ENCODE data around the gene GAB4. TPM values are rescaled to one million over a fixed set of nuclear protein-coding genes. Genes with fewer than 3 reads are reported as not detected.
A peak's percentile ranks its signal among the peaks of the same experiment; 100 is the strongest.

GAB4 gene
- total and polyA plus RNA-seq, 5 donors from 2014 or later = not detected

DNA sequence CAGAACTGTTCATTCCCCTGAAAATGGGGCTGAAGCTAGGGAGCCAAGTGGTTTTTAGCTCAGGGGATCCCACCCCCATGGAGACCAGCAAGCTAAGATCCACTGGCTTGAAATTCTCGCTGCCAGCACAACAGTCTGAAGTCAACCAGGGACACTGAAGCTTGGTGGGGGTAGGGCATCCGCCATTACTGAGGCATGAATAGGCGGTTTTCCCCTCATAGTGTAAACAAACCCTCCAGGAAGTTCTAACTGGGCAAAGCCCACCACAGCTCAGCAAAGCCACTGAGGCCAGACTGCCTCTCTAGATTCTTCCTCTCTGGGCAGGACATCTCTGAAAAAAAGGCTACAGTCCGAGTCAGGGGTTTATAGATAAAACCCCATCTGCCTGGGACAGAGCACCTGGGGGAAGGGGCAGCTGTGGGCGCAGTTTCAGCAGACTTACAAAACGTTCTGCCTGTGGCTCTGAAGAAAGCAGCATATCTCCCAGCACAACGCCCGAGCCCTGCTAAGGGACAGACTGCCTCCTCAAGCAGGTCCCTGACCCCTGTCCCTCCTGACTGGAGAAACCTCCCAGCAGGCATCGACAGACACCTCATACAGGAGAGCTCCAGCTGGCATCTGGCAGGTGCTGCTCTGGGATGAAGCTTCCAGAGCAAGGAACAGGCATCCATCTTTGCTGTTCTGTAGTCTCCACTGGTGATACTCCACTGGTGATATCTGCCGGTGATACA lies 32.7 kb downstream of the GAB4 start:
- ATAC-seq (ENCODE audit: low read depth in 2 of 2) = no peak
- no peak overlapping the region for H3K4me3 Mint-ChIP-seq
- no peaks in the 10 kb centered on the region for H3K4me1 Mint-ChIP-seq
- no peak overlapping the region for H3K27ac ChIP-seq (ENCODE audit: insufficient read depth, low read length, poor library complexity, severe bottlenecking)
- no peak overlapping the region for H3K4me3 ChIP-seq (ENCODE audit: low read depth, low read length)
- peaks cover 0 to 6% (median 2%) of the 10 kb centered on the region in 7 donors for H3K9me3 Mint-ChIP-seq
- H3K27ac Mint-ChIP-seq = no peak overlapping the region
- H3K36me3 Mint-ChIP-seq = no peaks in the 10 kb centered on the region
- no peak for DNase-seq
- H3K9me3 ChIP-seq (ENCODE audit: control insufficient read depth in 2 of 2, low read length in 2 of 2) = no peaks in the 10 kb centered on the region
- H3K36me3 ChIP-seq (ENCODE audit: control insufficient read depth, insufficient read depth, low read length) = no peaks in the 10 kb centered on the region
- no peaks in the 10 kb centered on the region for H3K27me3 ChIP-seq (ENCODE audit: control insufficient read depth, insufficient read depth, low read length)
- H3K27me3 Mint-ChIP-seq = no peaks in the 10 kb centered on the region
- no peaks in the 10 kb centered on the region for H3K4me1 ChIP-seq (ENCODE audit: control insufficient read depth, insufficient read depth, low read length, poor library complexity, severe bottlenecking)

DNA sequence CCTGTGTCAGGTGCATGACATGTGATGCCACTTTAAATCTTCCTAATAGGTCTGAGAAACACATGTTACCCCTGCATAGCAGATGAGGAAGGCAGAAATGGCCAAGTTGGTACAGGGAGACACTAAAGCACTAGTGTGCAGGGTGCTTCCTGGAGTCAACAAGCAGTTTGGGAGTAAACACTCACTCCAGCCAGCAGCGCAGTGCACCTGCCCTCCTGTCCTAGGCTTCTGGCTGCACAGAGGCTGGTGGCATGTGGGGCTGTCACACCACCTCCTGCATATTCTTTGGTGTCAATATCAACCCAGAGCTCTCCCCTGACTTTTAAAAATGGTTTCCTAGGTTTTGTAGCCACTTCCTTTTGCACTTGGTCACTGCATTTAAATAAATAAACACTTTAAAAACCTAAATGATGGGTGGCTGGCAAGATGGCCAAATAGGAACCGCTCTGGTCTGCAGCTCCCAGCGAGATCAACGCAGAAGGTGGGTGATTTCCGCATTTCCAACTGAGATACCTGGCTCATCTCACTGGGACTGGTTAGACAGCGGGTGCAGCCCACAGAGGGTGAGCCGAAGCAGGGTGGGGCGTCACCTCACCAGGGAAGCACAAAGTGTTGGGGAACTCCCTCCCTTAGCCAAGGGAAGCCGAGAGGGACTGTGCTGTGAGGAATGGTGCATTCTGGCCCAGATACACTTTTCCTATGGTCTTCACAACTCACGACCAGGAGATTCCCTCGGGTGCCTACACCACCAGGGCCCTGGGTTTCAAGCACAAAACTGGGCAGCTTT lies 33.5 kb downstream of the GAB4 start:
- Mint-ChIP-seq H3K36me3 (no peaks in the 10 kb centered on the region), H3K4me3 (no peak overlapping the region), H3K4me1 (no peaks in the 10 kb centered on the region), H3K9me3 (peaks cover 0 to 4% (median 0%) of the 10 kb centered on the region in 7 donors), H3K27me3 (no peaks in the 10 kb centered on the region), H3K27ac (no peak overlapping the region)
- Histone ChIP-seq H3K9me3 (ENCODE audit: control insufficient read depth in 2 of 2, low read length in 2 of 2) (no peaks in the 10 kb centered on the region), H3K27me3 (ENCODE audit: control insufficient read depth, insufficient read depth, low read length) (no peaks in the 10 kb centered on the region), H3K4me1 (ENCODE audit: control insufficient read depth, insufficient read depth, low read length, poor library complexity, severe bottlenecking) (no peaks in the 10 kb centered on the region), H3K4me3 (ENCODE audit: low read depth, low read length) (no peak overlapping the region), H3K27ac (ENCODE audit: insufficient read depth, low read length, poor library complexity, severe bottlenecking) (no peak overlapping the region), H3K36me3 (ENCODE audit: control insufficient read depth, insufficient read depth, low read length) (no peaks in the 10 kb centered on the region)
- DNase-seq = no peak
- no peak for ATAC-seq (ENCODE audit: low read depth in 2 of 2)

DNA sequence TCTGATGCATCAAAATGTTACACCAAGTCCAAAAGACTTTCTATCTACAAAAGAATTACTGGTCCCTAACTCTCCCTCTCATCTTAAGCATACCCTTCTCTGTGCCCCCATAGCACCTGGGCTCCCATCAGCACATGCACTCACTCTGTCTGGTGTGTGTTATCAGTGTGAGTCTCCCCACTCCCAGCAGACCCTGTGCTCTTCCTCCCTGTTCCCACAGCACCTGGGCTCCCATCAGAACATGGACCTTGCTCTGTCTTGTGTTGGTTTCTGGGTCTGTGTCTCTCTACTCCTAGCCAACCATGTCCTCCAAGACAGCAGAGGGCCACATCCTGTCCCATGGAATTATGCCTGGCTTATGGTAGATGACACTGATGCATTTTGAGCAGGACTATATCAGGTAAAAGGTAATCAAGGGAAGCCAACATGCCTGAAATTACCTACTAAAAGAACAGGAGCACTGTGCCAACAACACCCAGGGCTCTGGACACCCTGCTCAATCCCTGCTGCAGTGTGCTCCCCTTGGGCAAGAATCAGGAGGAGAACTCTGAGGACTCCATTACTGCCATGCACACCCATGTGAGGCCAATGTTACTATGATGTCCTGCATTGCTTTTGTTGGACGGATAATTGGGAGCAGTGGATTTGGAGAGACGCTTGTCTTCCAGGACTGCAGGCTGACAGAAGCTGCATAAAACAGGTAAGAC lies 34.3 kb downstream of the GAB4 start:
- H3K4me3 Mint-ChIP-seq = no peak overlapping the region
- DNase-seq (no peak), ATAC-seq (ENCODE audit: low read depth in 2 of 2) (no peak)
- H3K9me3 Mint-ChIP-seq = peaks cover 0 to 2% (median 0%) of the 10 kb centered on the region in 7 donors
- no peak overlapping the region for H3K27ac Mint-ChIP-seq
- Histone ChIP-seq H3K4me3 (ENCODE audit: low read depth, low read length) (no peak overlapping the region), H3K9me3 (ENCODE audit: control insufficient read depth in 2 of 2, low read length in 2 of 2) (no peaks in the 10 kb centered on the region), H3K36me3 (ENCODE audit: control insufficient read depth, insufficient read depth, low read length) (no peaks in the 10 kb centered on the region), H3K4me1 (ENCODE audit: control insufficient read depth, insufficient read depth, low read length, poor library complexity, severe bottlenecking) (no peaks in the 10 kb centered on the region), H3K27me3 (ENCODE audit: control insufficient read depth, insufficient read depth, low read length) (no peaks in the 10 kb centered on the region), H3K27ac (ENCODE audit: insufficient read depth, low read length, poor library complexity, severe bottlenecking) (no peak overlapping the region)
- H3K27me3 Mint-ChIP-seq = no peaks in the 10 kb centered on the region
- H3K36me3 Mint-ChIP-seq = no peaks in the 10 kb centered on the region
- no peaks in the 10 kb centered on the region for H3K4me1 Mint-ChIP-seq

GRCh38 chr22:16972311-16972710 lies 35.7 kb downstream of the GAB4 start:
- Mint-ChIP-seq H3K36me3 (no peaks in the 10 kb centered on the region), H3K9me3 (peaks cover 0 to 1% (median 0%) of the 10 kb centered on the region in 7 donors), H3K4me1 (no peaks in the 10 kb centered on the region), H3K4me3 (no peak overlapping the region), H3K27me3 (no peaks in the 10 kb centered on the region), H3K27ac (no peak overlapping the region)
- Histone ChIP-seq H3K4me1 (ENCODE audit: control insufficient read depth, insufficient read depth, low read length, poor library complexity, severe bottlenecking) (no peaks in the 10 kb centered on the region), H3K36me3 (ENCODE audit: control insufficient read depth, insufficient read depth, low read length) (no peaks in the 10 kb centered on the region), H3K27ac (ENCODE audit: insufficient read depth, low read length, poor library complexity, severe bottlenecking) (no peak overlapping the region), H3K27me3 (ENCODE audit: control insufficient read depth, insufficient read depth, low read length) (no peaks in the 10 kb centered on the region), H3K4me3 (ENCODE audit: low read depth, low read length) (no peak overlapping the region), H3K9me3 (ENCODE audit: control insufficient read depth in 2 of 2, low read length in 2 of 2) (no peaks in the 10 kb centered on the region)
- ATAC-seq (ENCODE audit: low read depth in 2 of 2) (no peak), DNase-seq (no peak)

- Mint-ChIP-seq H3K27ac (no peak overlapping the region), H3K9me3 (peaks cover 0 to 3% (median 0%) of the 10 kb centered on the region in 7 donors), H3K27me3 (no peaks in the 10 kb centered on the region), H3K36me3 (no peaks in the 10 kb centered on the region), H3K4me1 (no peaks in the 10 kb centered on the region), H3K4me3 (no peak overlapping the region)
- ATAC-seq (ENCODE audit: low read depth in 2 of 2) = no peak
- H3K27me3 ChIP-seq (ENCODE audit: control insufficient read depth, insufficient read depth, low read length) = no peaks in the 10 kb centered on the region
- no peaks in the 10 kb centered on the region for H3K9me3 ChIP-seq (ENCODE audit: control insufficient read depth in 2 of 2, low read length in 2 of 2)
- DNase-seq = peak in 1 of 3 donors; percentile 7
- no peak overlapping the region for H3K27ac ChIP-seq (ENCODE audit: insufficient read depth, low read length, poor library complexity, severe bottlenecking)
- H3K4me1 ChIP-seq (ENCODE audit: control insufficient read depth, insufficient read depth, low read length, poor library complexity, severe bottlenecking) = no peaks in the 10 kb centered on the region
- H3K4me3 ChIP-seq (ENCODE audit: low read depth, low read length) = no peak overlapping the region
- no peaks in the 10 kb centered on the region for H3K36me3 ChIP-seq (ENCODE audit: control insufficient read depth, insufficient read depth, low read length)
Measured at GRCh38 chr22:16970446-16970845, 37.6 kb downstream of the GAB4 start.

- Histone ChIP-seq H3K27me3 (ENCODE audit: control insufficient read depth, insufficient read depth, low read length) (no peaks in the 10 kb centered on the region), H3K9me3 (ENCODE audit: control insufficient read depth in 2 of 2, low read length in 2 of 2) (no peaks in the 10 kb centered on the region), H3K27ac (ENCODE audit: insufficient read depth, low read length, poor library complexity, severe bottlenecking) (no peak overlapping the region), H3K36me3 (ENCODE audit: control insufficient read depth, insufficient read depth, low read length) (no peaks in the 10 kb centered on the region), H3K4me1 (ENCODE audit: control insufficient read depth, insufficient read depth, low read length, poor library complexity, severe bottlenecking) (no peaks in the 10 kb centered on the region), H3K4me3 (ENCODE audit: low read depth, low read length) (no peak overlapping the region)
- Mint-ChIP-seq H3K4me1 (no peaks in the 10 kb centered on the region), H3K36me3 (no peaks in the 10 kb centered on the region), H3K27ac (peak overlapping the region in 1 of 3 donors; percentile 82), H3K4me3 (no peak overlapping the region), H3K9me3 (peaks cover 0 to 3% (median 0%) of the 10 kb centered on the region in 7 donors), H3K27me3 (peaks cover under 1% of the 10 kb centered on the region)
- no peak for DNase-seq
- ATAC-seq (ENCODE audit: low read depth in 2 of 2) = no peak
Measured at GRCh38 chr22:16969508-16970327, 38.3 kb downstream of the GAB4 start.

- no peak for DNase-seq
Measured at GRCh38 chr22:16968218-16968595, 39.8 kb downstream of the GAB4 start.

More at GRCh38 chr22:16968218-16968595, 39.8 kb downstream of the GAB4 start:
- Histone ChIP-seq H3K27me3 (ENCODE audit: control insufficient read depth, insufficient read depth, low read length) (no peaks in the 10 kb centered on the region), H3K36me3 (ENCODE audit: control insufficient read depth, insufficient read depth, low read length) (no peaks in the 10 kb centered on the region), H3K27ac (ENCODE audit: insufficient read depth, low read length, poor library complexity, severe bottlenecking) (no peak overlapping the region), H3K4me3 (ENCODE audit: low read depth, low read length) (no peak overlapping the region), H3K4me1 (ENCODE audit: control insufficient read depth, insufficient read depth, low read length, poor library complexity, severe bottlenecking) (no peaks in the 10 kb centered on the region), H3K9me3 (ENCODE audit: control insufficient read depth in 2 of 2, low read length in 2 of 2) (no peaks in the 10 kb centered on the region)
- ATAC-seq (ENCODE audit: low read depth in 2 of 2) = no peak
- H3K9me3 Mint-ChIP-seq = peaks cover 0 to 2% (median 0%) of the 10 kb centered on the region in 7 donors
- peaks cover 6% of the 10 kb centered on the region for H3K27me3 Mint-ChIP-seq
- no peak overlapping the region for H3K4me3 Mint-ChIP-seq
- no peak overlapping the region for H3K27ac Mint-ChIP-seq
- H3K36me3 Mint-ChIP-seq = no peaks in the 10 kb centered on the region
- H3K4me1 Mint-ChIP-seq = no peaks in the 10 kb centered on the region
